NCI-H226 (cell line): ENCODE results near the gene KCNMB2.
A peak's percentile ranks its signal among the peaks of the same experiment; 100 is the strongest.

Source experiments
- DNase-seq: peaks from one replicate; pipeline ENCODE4 v3.0.0-alpha.2; 2015

KCNMB2 gene

DNA sequence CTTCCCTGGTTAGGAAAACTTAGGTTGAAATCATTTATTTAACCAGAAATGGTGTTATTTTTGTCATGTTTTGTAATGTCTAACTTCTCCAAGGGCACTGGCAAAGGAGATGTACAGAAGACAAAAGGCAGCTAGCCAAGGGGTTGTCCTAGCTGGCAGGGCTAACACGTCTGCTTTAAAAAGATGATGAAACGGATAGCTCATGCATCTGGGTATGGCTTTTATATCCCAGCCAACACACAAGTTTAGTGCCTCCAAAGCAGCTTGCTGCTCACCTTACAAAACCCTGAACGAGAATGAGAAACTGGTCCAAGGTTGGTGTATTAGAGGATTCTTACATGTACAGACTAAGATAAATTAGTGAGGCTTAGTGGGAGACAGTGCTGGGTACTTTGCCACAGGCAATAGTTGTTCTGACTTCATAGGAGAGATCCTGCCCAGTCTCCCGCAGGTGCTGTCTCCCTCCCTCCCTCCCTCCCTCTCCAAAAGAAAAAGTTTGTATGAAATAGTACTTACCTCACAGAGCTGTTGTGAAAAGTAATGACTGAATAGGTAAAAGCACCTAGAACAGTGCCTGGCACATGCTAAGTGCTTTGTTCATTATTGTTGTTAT, 47.8 kb downstream of the KCNMB2 start:
- DNase-seq, result no peak

- DNase-seq, result no peak
These were observed 48.6 kb downstream of the KCNMB2 start for GRCh38 chr3:178584722-178585380.

- no peak for DNase-seq
These were observed 49.2 kb downstream of the KCNMB2 start for GRCh38 chr3:178585454-178585853.

DNA sequence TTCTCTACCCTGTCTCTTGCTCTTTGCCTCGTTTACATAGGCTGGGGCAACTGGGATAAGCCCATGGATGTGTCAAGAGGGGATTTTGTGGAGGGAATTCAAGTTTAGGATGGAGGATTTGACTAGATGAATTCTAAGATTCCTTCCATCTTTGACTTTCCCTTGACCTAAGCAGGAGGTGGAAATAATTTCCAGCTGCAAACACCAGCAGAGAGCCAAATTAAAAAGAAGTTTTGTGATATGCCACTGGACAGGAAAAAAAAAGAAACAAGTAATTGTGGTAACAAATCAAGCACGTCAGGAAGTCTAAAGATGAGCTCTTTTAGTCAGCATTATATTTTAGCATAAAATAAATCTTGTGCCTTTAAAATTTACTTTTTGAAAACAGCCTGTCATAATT, 49.8 kb downstream of the KCNMB2 start:
- DNase-seq, result no peak

DNA sequence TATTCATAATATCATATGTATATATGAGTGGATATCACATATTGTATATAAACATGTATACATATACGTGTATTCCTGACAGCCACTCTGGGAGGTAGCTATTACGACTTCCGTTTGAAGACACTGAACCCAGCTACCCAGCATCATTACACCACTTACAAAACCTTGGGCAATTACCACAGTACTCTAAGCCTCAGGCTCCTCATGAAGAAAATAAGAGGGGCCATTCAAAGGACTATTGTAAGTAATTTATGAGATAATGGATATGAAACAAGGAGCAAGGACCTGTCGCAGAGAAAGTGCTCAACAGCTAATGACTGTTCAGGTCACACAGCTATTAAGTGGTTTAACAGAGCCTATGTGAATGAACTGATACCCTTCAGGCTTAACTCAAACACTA, 52.4 kb downstream of the KCNMB2 start:
- DNase-seq, result no peak

DNA sequence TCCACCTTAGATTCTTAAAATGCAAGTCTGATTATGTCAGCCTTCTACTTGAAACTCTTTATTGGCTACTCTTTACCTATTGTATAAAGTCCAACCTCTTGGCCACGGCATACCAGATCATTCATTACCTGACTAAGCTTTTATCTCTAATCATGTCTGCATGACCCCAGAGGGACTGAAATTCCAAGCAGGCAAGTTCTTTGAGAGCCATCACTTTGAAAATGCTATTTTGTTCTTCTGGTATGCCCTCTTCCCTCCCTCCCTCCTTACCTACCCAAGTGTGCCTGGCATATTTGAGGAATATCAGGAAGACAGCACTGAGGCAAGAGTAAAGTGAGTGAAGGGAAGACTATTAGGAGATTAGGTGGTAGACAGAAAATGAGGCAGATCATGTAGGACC, 57.5 kb downstream of the KCNMB2 start:
- DNase-seq, result no peak

DNA sequence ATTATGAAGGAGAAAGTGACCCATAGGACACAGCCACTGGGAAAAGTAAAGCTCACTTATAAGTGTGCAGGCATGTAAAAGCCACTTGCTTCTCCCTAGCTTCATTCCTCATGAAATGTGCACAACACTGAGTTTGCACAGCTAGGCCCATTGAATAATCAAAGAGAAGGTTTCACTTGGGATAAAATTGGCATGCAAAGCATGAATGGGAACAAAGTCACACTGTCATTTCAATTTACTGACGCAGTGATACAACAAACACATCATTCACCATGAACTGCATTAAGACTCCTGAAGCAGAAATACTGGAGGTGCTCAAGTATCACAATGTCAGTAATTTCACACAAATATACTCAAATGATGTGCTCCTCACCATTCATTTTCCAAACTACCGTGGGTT, 61.1 kb downstream of the KCNMB2 start:
- DNase-seq, result no peak

DNA sequence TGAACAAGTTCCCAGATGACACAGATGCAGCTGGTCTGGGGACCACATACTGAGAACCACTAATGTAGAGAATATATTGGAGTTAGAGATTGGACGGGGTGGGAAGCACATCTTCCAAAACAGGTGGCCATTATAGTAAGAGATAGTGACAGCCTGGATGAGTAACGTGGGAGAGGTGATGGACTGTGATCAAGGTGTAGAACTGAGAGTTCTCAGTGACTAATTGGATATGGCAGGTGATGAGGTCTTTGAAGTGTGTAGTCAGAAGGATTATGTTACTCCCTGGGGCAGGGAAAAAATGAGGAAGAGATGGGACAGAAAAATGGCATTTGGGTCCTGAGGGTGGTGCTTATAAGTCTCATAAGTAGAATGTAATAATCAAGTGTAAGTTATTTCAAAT, 66.6 kb downstream of the KCNMB2 start:
- no peak for DNase-seq

DNA sequence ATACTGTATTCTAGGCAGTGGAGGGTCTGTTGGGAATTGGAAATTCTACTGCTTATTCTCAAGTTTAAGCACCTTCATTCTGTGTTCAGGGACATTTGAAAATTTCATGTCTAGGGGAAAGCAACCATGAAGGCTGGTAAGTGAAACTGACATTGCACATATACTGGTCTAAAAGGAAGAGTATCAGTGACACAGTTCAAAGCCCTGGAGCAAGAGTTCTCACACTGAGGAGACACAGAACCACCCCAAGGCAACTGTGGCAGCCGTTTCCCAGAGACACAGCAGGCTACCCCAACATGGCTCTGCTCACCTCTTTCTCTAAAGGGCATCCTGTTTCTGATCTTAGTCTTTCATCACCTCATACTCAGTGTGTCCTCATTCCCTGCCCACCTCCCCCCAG, 67.5 kb downstream of the KCNMB2 start:
- DNase-seq, result no peak

- no peak for DNase-seq
These were observed 82.0 kb downstream of the KCNMB2 start for GRCh38 chr3:178618197-178618596.

GRCh38 chr3:178618896-178619295, 82.7 kb downstream of the KCNMB2 start:
- no peak for DNase-seq

DNA sequence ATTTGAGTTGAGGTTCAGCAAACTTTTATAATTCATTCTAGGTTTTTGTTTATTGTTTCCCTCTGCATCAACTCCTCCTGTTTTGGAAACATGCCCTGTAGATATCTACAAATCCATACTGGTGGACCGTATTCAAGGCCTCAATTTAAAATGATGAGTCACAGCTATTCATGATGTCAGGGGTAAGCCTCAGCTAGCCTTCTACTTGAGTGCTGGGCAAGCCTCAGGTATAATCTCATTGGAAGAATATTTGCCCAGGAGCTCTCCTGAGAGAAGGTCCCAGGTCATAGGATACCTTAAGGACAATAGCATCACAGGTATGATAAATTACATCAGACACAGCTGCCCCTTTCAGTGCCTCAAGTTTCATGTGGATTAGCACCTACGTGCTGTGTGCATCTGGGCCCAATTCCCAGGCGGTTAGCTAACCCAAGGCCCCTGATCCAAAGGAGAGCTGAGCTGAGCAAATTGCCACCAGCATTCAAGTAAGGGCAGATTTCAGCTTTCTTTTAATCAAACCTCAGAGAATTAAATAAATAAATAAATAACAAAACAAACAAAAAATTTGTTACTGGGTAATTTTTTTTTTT, 87.5 kb downstream of the KCNMB2 start:
- DNase-seq, result peak; percentile 3

DNA sequence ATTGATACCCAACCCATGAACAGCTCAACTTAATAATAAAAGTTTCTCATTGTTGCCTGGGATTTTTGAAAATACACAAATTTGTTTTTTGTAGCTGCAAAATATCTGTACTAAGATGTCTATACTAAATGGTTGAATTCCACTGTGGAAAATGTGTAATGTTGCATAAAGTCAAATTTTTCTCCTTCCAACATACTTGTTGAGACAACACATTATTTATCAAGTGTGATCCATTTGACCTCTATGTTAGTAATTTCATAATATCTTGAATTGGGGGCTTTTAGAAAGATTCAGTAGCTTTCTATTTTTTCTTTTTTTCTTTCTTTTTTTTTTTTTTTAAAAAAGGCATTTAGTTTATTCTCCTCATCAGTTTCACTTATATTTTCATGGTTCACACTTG, 88.0 kb downstream of the KCNMB2 start:
- DNase-seq, result no peak

GRCh38 chr3:178625053-178625600, 88.9 kb downstream of the KCNMB2 start:
- no peak for DNase-seq

GRCh38 chr3:178628037-178628436, 91.8 kb downstream of the KCNMB2 start:
- no peak for DNase-seq

DNA sequence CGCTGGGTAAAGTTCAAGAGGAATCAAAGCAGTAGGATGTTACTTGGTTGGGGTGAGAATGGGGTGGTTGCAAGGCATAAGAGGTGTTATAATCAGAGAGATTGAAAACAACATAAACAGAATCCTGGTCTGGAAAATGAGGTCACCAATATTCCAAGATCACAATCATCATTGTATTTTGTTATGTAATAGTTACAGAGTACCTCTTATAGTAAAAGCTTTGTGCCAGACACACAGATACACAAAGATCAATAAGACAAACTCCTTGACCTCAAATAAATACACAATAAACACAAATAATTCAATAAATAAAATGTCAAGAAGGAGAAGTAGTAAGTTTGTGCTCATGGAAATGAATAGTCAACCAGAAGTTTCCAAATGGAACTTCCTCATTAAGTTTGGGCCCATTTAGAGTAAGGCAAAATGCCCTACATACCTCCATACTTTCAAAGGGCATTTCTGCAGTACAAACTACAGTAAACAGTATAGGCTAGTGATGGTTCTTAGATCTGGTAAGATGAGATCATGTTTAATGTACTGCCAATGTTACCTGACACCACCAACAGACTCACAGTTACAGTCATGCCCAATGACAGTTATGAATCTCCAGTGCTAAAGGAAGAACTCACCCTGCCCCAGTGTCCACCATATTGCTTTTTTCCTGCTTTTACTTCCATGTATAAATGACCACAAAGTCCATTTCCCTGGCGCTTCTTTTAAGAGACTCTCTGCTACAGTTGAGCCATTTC, 93.4 kb downstream of the KCNMB2 start:
- no peak for DNase-seq

DNA sequence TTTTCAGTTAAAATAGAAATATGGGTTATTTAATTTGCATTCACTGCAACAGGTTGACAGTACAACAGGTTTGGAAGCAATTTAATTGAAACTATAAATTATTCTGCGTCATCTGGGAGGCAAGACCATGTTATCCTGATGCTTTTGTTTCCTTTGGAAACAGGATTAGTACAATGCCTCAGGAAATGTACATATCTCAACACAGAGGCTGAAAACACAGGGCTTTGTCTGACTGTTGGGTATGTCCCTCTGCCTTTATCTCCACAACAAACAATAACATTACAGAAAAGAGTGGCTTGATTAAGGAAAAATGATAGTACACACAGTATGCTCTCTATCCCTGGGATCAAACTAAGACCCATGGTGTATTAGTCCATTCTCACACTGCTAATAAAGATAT, 95.7 kb downstream of the KCNMB2 start:
- no peak for DNase-seq

DNA sequence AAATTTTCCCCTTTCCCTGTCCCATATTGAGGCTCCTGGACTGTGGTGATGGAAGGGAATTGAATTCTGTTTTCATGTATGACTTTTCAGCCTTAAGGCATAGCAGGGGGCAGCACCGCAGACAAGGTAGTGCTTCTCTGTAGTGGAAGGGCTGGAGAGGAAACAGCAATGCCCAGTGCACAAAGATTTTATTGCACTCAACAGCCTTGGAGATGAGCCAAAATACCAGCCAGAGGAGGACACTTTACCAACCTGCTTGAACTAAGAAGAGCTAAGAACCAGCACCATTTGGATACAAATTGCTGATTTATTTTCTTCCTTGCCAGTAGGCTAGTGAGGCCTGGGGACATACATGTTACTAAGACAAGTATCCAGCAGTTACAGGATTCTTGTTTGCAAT, 98.7 kb downstream of the KCNMB2 start:
- DNase-seq, result no peak

- DNase-seq, result no peak
These were observed 101.6 kb downstream of the KCNMB2 start for GRCh38 chr3:178637802-178638201.

DNA sequence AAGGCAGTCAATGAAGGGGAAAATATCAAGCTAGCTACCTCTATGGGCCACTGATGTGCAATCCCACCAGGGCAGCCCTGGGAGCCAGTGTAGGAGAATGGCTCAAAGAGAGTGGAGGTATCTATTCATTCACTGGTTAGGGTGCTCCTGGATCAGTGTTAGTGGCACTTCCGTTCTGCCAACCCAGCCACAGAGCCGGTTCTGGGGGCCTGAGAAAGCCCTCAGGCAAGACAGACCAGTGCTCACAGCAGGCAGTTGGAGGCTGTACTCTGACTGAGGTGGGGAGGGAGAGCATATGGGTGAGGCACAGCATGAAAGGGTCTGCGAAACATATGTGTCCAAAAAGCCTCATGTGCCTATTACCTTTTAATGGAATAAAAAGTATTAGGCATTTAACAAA, 109.3 kb downstream of the KCNMB2 start:
- no peak for DNase-seq

DNA sequence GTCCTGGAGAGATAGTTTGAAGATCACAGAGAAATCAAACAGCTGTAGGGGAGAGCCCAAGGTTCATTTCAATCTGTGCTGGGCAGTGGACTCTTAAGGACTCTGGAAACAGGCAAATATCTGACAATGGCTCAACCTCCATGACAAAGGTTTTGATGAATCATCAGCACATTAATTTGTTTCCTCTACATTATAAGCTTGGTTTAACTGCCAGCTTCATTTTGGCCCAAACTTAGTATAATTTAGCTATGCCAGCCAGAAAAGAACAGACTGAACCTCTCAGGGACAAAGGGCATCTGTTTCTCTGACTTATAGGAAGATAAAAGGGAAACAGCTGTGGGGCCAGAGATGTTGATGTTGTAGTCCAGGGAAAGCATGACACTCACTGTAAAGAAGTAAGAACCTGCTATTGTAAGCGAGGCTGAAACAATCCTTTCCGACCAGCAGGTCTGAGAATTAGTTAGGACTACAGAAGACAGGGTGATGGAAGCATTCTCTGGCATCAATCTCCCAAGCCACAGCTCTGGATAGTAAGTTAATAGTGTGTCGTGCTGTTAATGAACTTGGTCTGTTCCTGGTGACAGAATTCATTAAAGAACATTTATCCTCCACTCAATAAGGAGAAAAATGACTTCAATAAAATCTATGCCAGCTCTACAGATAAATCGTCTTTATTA, 110.1 kb downstream of the KCNMB2 start:
- no peak for DNase-seq

GRCh38 chr3:178655488-178655887, 119.3 kb downstream of the KCNMB2 start:
- no peak for DNase-seq

DNA sequence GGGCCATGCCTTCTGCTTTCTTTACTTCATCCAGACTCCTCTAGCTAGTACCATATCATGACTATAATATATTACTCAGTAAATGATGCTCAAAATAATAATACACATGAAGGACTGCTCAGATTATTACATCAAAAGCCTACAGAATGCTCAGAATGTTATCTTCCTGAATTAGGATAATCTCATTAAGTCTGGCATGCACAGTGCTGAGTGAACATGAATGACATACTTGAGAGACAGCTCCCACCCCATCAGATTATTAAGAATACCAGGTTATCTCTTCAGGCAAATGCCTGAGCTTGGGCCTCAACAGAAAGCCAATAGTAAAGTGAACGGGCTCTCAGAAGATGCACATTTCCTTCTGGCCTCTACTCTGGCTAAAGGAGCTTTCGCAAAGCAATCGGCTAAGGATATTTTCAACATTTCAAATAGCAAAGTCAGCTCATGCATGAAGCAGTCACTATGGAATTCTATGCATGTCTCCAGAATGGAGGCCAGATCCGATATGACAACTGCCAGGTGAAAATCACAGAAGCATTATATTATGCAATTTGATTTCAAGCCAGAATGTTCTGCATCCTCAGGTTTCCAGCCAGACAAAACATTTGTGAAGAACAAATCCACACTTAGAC, 122.6 kb downstream of the KCNMB2 start:
- peak; percentile 24 for DNase-seq
